Fibroblast of mammary gland (primary cell): ENCODE measurements around the gene STIM1.

Experiments used
- DNase-seq: peaks from one replicate; pipeline ENCODE4 v3.0.0-alpha.2; 2010; ENCODE audit warnings: low read depth
- H3K4me3 ChIP-seq: 2 replicates; pipeline ENCODE4 v1.5.1; 2011; ENCODE audit warnings: low read depth, mild to moderate bottlenecking, low read length, moderate library complexity; ENCODE audit not compliant: control insufficient read depth
- TF ChIP-seq, protein P1 (sequence below): conservative IDR thresholded peaks from 2 replicates; pipeline ENCODE4 v1.5.1; 2011; ENCODE audit warnings: low read depth, low read length, inconsistent platforms; ENCODE audit not compliant: control insufficient read depth, insufficient read depth

STIM1 gene

DNA sequence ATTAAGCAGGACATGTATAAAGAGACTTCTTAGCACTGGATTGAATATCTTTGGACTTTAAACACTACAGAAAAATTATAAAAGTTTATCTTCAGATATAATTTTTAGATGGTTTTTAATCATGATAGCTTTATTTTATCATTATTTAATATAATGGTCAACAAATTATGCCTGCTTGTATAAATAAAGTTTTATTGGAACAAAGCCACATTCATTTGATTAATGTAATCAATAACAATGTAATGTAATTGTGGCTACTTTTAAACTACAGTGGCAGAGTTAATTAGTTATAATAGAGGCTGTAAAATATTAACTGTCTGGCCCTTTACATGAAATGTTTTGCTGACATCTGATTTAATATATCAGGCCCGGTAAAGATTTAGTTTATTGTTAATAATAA lies 70.0 kb downstream of the STIM1 start:
- DNase-seq: no peak
- TF ChIP-seq, protein P1, sequence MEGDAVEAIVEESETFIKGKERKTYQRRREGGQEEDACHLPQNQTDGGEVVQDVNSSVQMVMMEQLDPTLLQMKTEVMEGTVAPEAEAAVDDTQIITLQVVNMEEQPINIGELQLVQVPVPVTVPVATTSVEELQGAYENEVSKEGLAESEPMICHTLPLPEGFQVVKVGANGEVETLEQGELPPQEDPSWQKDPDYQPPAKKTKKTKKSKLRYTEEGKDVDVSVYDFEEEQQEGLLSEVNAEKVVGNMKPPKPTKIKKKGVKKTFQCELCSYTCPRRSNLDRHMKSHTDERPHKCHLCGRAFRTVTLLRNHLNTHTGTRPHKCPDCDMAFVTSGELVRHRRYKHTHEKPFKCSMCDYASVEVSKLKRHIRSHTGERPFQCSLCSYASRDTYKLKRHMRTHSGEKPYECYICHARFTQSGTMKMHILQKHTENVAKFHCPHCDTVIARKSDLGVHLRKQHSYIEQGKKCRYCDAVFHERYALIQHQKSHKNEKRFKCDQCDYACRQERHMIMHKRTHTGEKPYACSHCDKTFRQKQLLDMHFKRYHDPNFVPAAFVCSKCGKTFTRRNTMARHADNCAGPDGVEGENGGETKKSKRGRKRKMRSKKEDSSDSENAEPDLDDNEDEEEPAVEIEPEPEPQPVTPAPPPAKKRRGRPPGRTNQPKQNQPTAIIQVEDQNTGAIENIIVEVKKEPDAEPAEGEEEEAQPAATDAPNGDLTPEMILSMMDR: no peak
- H3K4me3 ChIP-seq: no peak overlapping the region

DNA sequence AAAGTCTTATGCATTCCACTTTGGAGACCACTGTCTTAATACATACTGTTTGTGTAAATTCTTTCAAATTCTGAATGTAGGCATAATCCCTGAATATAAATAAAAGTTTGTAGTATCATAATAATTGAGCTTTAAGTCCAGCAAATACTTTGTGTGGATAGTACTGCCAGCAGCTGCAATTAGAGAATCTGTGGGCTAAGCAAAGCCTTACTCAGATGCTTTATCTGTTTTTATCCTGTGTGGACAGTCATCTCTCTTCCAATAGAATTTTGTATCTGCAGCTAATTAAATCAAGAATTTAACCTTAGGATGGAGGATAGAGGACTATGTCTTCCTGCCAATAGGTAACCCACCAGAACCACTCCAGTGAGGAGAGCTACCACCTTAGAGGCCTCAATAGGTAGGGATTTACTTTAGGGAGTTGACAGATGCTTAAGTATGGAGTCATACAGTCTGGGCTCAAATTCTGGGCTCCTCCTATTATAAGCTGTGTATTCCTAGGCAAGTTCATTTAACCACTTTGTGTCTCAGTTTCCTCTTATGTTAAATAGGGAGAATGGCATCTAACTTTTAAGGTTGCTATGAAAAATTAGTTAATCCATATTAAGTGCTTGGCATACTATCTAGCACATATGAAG lies 71.1 kb downstream of the STIM1 start:
- no peak for DNase-seq
- no peak overlapping the region for H3K4me3 ChIP-seq
- TF ChIP-seq, protein P1: no peak

DNA sequence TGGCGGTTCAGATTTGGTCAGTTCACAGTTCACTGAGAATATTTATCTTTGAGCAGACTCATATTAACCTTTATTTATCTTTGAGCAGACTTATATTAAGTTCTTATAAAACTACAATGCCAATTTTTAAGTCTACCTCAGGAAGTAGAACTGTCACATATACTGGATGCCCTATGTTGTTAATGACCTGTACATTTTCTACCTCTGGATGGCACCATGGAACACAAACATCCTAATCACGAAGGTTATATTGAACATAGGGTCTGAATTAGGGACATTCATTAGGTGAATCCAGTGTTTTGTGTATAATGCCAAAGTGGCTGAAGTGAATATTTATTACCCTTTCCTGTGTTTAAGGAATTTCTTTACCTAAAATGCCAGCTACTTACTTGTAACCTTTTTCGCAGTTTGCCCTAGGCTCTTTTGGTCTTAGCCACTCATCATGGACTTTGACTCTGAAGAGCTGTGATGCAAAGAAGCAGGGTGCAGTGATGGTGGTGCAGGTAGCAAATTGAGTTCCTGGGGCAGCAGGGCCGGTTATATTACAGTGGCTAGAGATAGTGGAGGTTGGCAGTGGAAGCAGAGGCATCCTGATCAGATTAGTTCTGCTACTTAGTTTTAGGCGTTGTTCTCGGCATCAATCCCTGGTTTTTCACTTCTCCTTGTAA lies 71.8 kb downstream of the STIM1 start:
- TF ChIP-seq, protein P1: no peak
- no peak overlapping the region for H3K4me3 ChIP-seq
- no peak for DNase-seq

DNA sequence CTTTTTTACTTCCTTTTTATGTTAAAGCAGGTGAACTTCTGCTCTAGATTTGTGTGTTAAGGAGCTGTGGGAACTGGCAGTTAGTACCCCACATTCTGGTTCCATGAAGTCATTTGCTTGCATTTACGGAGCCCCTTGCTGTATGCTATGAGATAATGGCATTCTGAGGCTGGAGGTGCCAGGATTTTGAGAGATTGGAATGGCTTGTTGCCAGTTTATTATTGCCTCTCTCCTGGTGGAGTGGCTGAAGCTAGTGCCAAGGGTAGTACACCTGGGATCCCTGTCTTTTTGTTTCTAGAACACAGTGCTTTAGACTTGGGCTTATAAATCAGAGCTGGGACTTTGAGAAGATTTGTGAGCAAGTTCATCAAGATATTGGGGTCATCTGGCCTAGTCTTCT lies 73.8 kb downstream of the STIM1 start:
- TF ChIP-seq, protein P1: no peak

DNA sequence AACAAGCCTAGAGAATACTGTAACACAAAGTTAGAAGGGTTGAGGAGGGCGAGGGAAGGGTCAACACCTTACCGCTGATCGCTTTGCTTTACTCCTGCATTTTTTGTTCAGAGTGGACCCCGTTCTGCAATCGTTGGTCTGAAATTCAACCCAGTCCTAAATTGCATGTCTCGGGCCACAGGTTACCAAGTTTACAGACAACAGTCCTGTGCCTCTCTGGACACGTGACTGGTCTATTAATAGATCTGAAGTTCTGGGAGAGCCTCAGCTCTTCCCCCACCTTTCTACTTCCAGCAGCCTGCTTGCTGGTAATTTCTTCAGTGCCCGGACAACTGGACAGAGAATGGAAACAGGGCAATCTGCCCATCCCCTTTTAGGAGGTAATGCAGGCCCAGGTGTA lies 74.2 kb downstream of the STIM1 start:
- TF ChIP-seq, protein P1: no peak
- no peak for DNase-seq
- H3K4me3 ChIP-seq: no peak overlapping the region

More for the DNA sequence above, 73.8 kb downstream of the STIM1 start:
- no peak for DNase-seq
- no peak overlapping the region for H3K4me3 ChIP-seq

DNA sequence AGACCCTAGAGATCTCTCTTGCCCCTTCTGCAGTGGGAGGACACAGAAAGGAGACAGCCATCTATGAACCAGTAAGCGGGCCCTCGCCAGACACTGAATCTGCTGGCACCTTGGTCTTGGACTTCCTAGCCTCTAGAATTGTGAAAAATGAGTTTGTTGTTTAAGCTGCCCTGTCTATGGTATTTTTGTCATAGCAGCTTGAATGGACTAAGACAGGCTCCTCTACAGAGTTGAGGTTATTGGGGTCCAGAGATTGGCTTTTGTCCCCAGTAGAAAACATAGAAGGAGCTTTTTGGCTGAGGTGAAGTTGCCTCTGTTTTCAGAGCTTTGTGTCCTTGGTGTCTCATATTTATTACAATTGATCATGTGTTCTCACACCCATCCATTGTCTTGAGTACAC lies 77.2 kb downstream of the STIM1 start:
- TF ChIP-seq, protein P1: no peak
- H3K4me3 ChIP-seq: no peak overlapping the region
- no peak for DNase-seq
